Activated CD8-positive, alpha-beta T cell treated with anti-CD3 and anti-CD28 coated beads, Interleukin-2, amount 10 ng/mL, durations not matched to agents 7 days and 5 days (primary cell): ENCODE measurements around the gene CD28. TPM values are rescaled to one million over a fixed set of nuclear protein-coding genes. Genes with fewer than 3 reads are reported as not detected.
A peak's percentile ranks its signal among the peaks of the same experiment; 100 is the strongest.

Source experiments
- ATAC-seq: fragments of 150-1000 bp; cut with Tn5 transposase; one replicate; pipeline ENCODE4 v1.10.0; 2021; ENCODE audit warnings: moderate library complexity
- CTCF ChIA-PET: fragments of 350-600 bp; sonication (Branson Sonifier 250); formaldehyde crosslinking; loops from one replicate; lab custom pipeline; 2021; ENCODE audit warnings: antibody characterized with exemption; lab: Charles Lee
- POLR2A ChIA-PET: fragments of 350-600 bp; sonication (Branson Sonifier 250); formaldehyde crosslinking; loops from one replicate; lab custom pipeline; 2021; ENCODE audit warnings: antibody characterized with exemption; lab: Charles Lee
- DNase-seq: peaks from one replicate; pipeline ENCODE4 v3.0.0-alpha.2; 2020
- H3K27ac Mint-ChIP-seq: one replicate; pipeline ENCODE4 v1.8.0; 2021; ENCODE audit warnings: mild to moderate bottlenecking, mixed read lengths
- H3K27me3 Mint-ChIP-seq: one replicate; pipeline ENCODE4 v1.8.0; 2021; ENCODE audit warnings: low read depth, mixed read lengths
- H3K36me3 Mint-ChIP-seq: one replicate; pipeline ENCODE4 v1.8.0; 2021; ENCODE audit warnings: low read depth, mixed read lengths
- H3K4me1 Mint-ChIP-seq: one replicate; pipeline ENCODE4 v1.8.0; 2021; ENCODE audit warnings: low read depth, mixed read lengths
- H3K4me3 Mint-ChIP-seq: one replicate; pipeline ENCODE4 v1.8.0; 2021; ENCODE audit warnings: mild to moderate bottlenecking, mixed read lengths
- H3K9me3 Mint-ChIP-seq: one replicate; pipeline ENCODE4 v1.8.0; 2022; ENCODE audit warnings: mixed read lengths; ENCODE audit not compliant: insufficient read depth
- total RNA-seq, 2 experiments: library from RNA; stranded (reverse); gene quantifications; one replicate each; pipeline ENCODE4 v1.2.3, GENCODE V29; 2021

The CD28 gene
- total RNA-seq, 2 experiments from 2014 or later = 25.6 to 27.2 TPM

GRCh38 chr2:203745267-203745666, 38.8 kb downstream of the CD28 start:
- ATAC-seq (no peak), DNase-seq (no peak)
- Mint-ChIP-seq H3K27ac (no peak overlapping the region), H3K9me3 (peaks cover 11% of the 10 kb centered on the region), H3K27me3 (no peaks in the 10 kb centered on the region), H3K4me1 (peaks cover 64% of the 10 kb centered on the region), H3K4me3 (no peak overlapping the region), H3K36me3 (peaks cover 30% of the 10 kb centered on the region)
- ChIA-PET CTCF (interaction anchor here (0.8 to 3.0 kb wide), 2 partner anchors 14 to 70 kb away, joined by 3 to 12 read pairs; no protein-coding TSS in a partner anchor), POLR2A (interaction anchor here (1.5 kb wide), 1 partner anchor 27 kb away, joined by 3 read pairs; no protein-coding TSS in a partner anchor)

GRCh38 chr2:203748331-203749126, 42.1 kb downstream of the CD28 start:
- no peak overlapping the region for H3K4me3 Mint-ChIP-seq
- H3K4me1 Mint-ChIP-seq = peaks cover 51% of the 10 kb centered on the region
- ATAC-seq (no peak), DNase-seq (no peak)
- POLR2A ChIA-PET = interaction anchor here (1.0 to 3.0 kb wide), 6 partner anchors 7 to 837 kb away, joined by 3 to 17 read pairs (median 5); partner anchors contain the start of gene WDR12
- H3K9me3 Mint-ChIP-seq = peaks cover 11% of the 10 kb centered on the region
- H3K27me3 Mint-ChIP-seq = no peaks in the 10 kb centered on the region
- H3K27ac Mint-ChIP-seq = peak overlapping the region; percentile 11
- CTCF ChIA-PET = interaction anchor here (0.7 to 2.9 kb wide), 13 partner anchors 8 to 161 kb away, joined by 3 to 10 read pairs (median 5); no protein-coding TSS in a partner anchor
- peaks cover 29% of the 10 kb centered on the region for H3K36me3 Mint-ChIP-seq

GRCh38 chr2:203750346-203751068, 44.1 kb downstream of the CD28 start:
- peaks cover 38% of the 10 kb centered on the region for H3K4me1 Mint-ChIP-seq
- peak overlapping the region; percentile 27 for H3K27ac Mint-ChIP-seq
- H3K36me3 Mint-ChIP-seq = peaks cover 31% of the 10 kb centered on the region
- ChIA-PET POLR2A (interaction anchor here (3.0 kb wide), 1 partner anchor 9 kb away, joined by 17 read pairs; no protein-coding TSS in a partner anchor), CTCF (interaction anchor here (1.0 to 2.9 kb wide), 8 partner anchors 11 to 65 kb away, joined by 3 to 10 read pairs (median 6); no protein-coding TSS in a partner anchor)
- H3K4me3 Mint-ChIP-seq = no peak overlapping the region
- H3K9me3 Mint-ChIP-seq = peaks cover 14% of the 10 kb centered on the region
- ATAC-seq = no peak
- DNase-seq = no peak
- no peaks in the 10 kb centered on the region for H3K27me3 Mint-ChIP-seq

GRCh38 chr2:203751685-203752271, 45.3 kb downstream of the CD28 start:
- CTCF ChIA-PET = interaction anchor here (1.3 to 2.2 kb wide), 3 partner anchors 11 to 31 kb away, joined by 3 to 8 read pairs (median 7); no protein-coding TSS in a partner anchor
- peaks cover 32% of the 10 kb centered on the region for H3K4me1 Mint-ChIP-seq
- no peak overlapping the region for H3K4me3 Mint-ChIP-seq
- ATAC-seq (no peak), DNase-seq (no peak)
- H3K9me3 Mint-ChIP-seq = peaks cover 26% of the 10 kb centered on the region
- H3K27me3 Mint-ChIP-seq = no peaks in the 10 kb centered on the region
- POLR2A ChIA-PET = no interaction called here
- peaks cover 35% of the 10 kb centered on the region for H3K36me3 Mint-ChIP-seq
- H3K27ac Mint-ChIP-seq = no peak overlapping the region

GRCh38 chr2:203756161-203756560, 49.7 kb downstream of the CD28 start:
- Mint-ChIP-seq H3K4me1 (peaks cover 6% of the 10 kb centered on the region), H3K27ac (no peak overlapping the region), H3K27me3 (no peaks in the 10 kb centered on the region), H3K36me3 (peaks cover 47% of the 10 kb centered on the region), H3K9me3 (peaks cover 39% of the 10 kb centered on the region), H3K4me3 (no peak overlapping the region)
- no peak for DNase-seq
- CTCF ChIA-PET = interaction anchor here (1.0 kb wide), 1 partner anchor 153 kb away, joined by 3 read pairs; no protein-coding TSS in a partner anchor
- ATAC-seq = no peak
- POLR2A ChIA-PET = no interaction called here

GRCh38 chr2:203758841-203759689, 52.6 kb downstream of the CD28 start:
- peaks cover 40% of the 10 kb centered on the region for H3K36me3 Mint-ChIP-seq
- H3K4me3 Mint-ChIP-seq = no peak overlapping the region
- ATAC-seq (no peak), DNase-seq (no peak)
- H3K27me3 Mint-ChIP-seq = no peaks in the 10 kb centered on the region
- no peak overlapping the region for H3K27ac Mint-ChIP-seq
- H3K4me1 Mint-ChIP-seq = peaks cover 9% of the 10 kb centered on the region
- ChIA-PET POLR2A (interaction anchor here (0.7 kb wide), 1 partner anchor 16 kb away, joined by 5 read pairs; no protein-coding TSS in a partner anchor), CTCF (no interaction called here)
- peaks cover 35% of the 10 kb centered on the region for H3K9me3 Mint-ChIP-seq

GRCh38 chr2:203759690-203760365, 53.4 kb downstream of the CD28 start:
- ChIA-PET CTCF (interaction anchor here (1.5 kb wide), 1 partner anchor 47 kb away, joined by 3 read pairs; no protein-coding TSS in a partner anchor), POLR2A (no interaction called here)
- DNase-seq (no peak), ATAC-seq (no peak)
- no peak overlapping the region for H3K27ac Mint-ChIP-seq
- H3K36me3 Mint-ChIP-seq = peaks cover 38% of the 10 kb centered on the region
- H3K4me3 Mint-ChIP-seq = no peak overlapping the region
- H3K9me3 Mint-ChIP-seq = peaks cover 32% of the 10 kb centered on the region
- H3K27me3 Mint-ChIP-seq = no peaks in the 10 kb centered on the region
- peaks cover 16% of the 10 kb centered on the region for H3K4me1 Mint-ChIP-seq

GRCh38 chr2:203761121-203761520, 54.7 kb downstream of the CD28 start:
- no peak for ATAC-seq
- H3K27ac Mint-ChIP-seq = no peak overlapping the region
- peaks cover 38% of the 10 kb centered on the region for H3K36me3 Mint-ChIP-seq
- DNase-seq = no peak
- no peak overlapping the region for H3K4me3 Mint-ChIP-seq
- H3K9me3 Mint-ChIP-seq = peaks cover 20% of the 10 kb centered on the region
- H3K4me1 Mint-ChIP-seq = peaks cover 27% of the 10 kb centered on the region
- no peaks in the 10 kb centered on the region for H3K27me3 Mint-ChIP-seq
- POLR2A ChIA-PET = no interaction called here
- CTCF ChIA-PET = interaction anchor here (1.5 to 1.6 kb wide), 2 partner anchors 12 to 46 kb away, joined by 3 read pairs; no protein-coding TSS in a partner anchor

- CTCF ChIA-PET = interaction anchor here (0.9 to 2.7 kb wide), 6 partner anchors 12 to 52 kb away, joined by 4 to 10 read pairs (median 6); no protein-coding TSS in a partner anchor
- POLR2A ChIA-PET = interaction anchor here (1.4 kb wide), 1 partner anchor 21 kb away, joined by 4 read pairs; no protein-coding TSS in a partner anchor
- DNase-seq (no peak), ATAC-seq (no peak)
- H3K4me1 Mint-ChIP-seq = peaks cover 27% of the 10 kb centered on the region
- peaks cover 36% of the 10 kb centered on the region for H3K36me3 Mint-ChIP-seq
- no peaks in the 10 kb centered on the region for H3K27me3 Mint-ChIP-seq
- peaks cover 15% of the 10 kb centered on the region for H3K9me3 Mint-ChIP-seq
- H3K27ac Mint-ChIP-seq = no peak overlapping the region
- no peak overlapping the region for H3K4me3 Mint-ChIP-seq
These were observed 57.0 kb downstream of the CD28 start for GRCh38 chr2:203763241-203763937.
